Liver (tissue), 3 donors: ENCODE measurements around the gene ZKSCAN5.

Source experiments
- ATF3 ChIP-seq: IDR thresholded peaks from 2 replicates; pipeline ENCODE4 v1.6.1; 2016; ENCODE audit warnings: antibody characterized with exemption
- CTCF ChIP-seq: fragments of 150-350 bp; IDR thresholded peaks from 2 replicates; pipeline ENCODE4 v1.5.1; 2017; ENCODE audit warnings: improper control_type of control experiment, low read depth, low read length; ENCODE audit not compliant: missing input control
- EGR1 ChIP-seq, 2 donors: IDR thresholded peaks; 2 replicates each; pipeline ENCODE4 v1.6.1; 2016 to 2018; ENCODE audit warnings: antibody characterized with exemption in 2 of 2, low read depth in 2 of 2
- FOXA1 ChIP-seq: IDR thresholded peaks from 2 replicates; pipeline ENCODE4 v1.6.1; 2016; ENCODE audit warnings: antibody characterized with exemption
- GABPA ChIP-seq, 2 donors: IDR thresholded peaks in 1 of 2; conservative IDR thresholded peaks in 1 of 2; 2 replicates each; pipeline ENCODE4 v1.6.1; 2016; ENCODE audit warnings: antibody characterized with exemption in 2 of 2, mild to moderate bottlenecking in 1 of 2, moderate library complexity in 1 of 2
- JUND ChIP-seq, 2 donors: IDR thresholded peaks; 2 replicates each; pipeline ENCODE4 v1.6.1; 2016; ENCODE audit warnings: antibody characterized with exemption in 2 of 2
- MAX ChIP-seq: IDR thresholded peaks from 2 replicates; pipeline ENCODE4 v1.6.1; 2016; ENCODE audit warnings: antibody characterized with exemption
- RAD21 ChIP-seq, 2 donors: IDR thresholded peaks; 2 replicates each; pipeline ENCODE4 v1.6.1; 2016; ENCODE audit warnings: antibody characterized with exemption in 2 of 2, mild to moderate bottlenecking in 2 of 2
- REST ChIP-seq: IDR thresholded peaks from 2 replicates; pipeline ENCODE4 v1.6.1; 2016; ENCODE audit warnings: antibody characterized with exemption, mild to moderate bottlenecking
- donor health status: healthy.
- donor health status: healthy.

- TF ChIP-seq CTCF (no peak), ATF3 (no peak), JUND (IDR thresholded peaks at IDR 0.05) (no peak), MAX (no peak), EGR1 (IDR thresholded peaks at IDR 0.05; ENCODE audit: low read depth in 2 of 2) (no peak), GABPA (IDR thresholded peaks at IDR 0.05 in 1 of 2, conservative IDR thresholded peaks at IDR 0.05 in 1 of 2) (no peak), FOXA1 (no peak), REST (no peak), RAD21 (IDR thresholded peaks at IDR 0.05) (no peak)
Observed at GRCh38 chr7:99478464-99479440, 25.7 kb upstream of the ZKSCAN5 start.
